A172 (cell line): ENCODE results near the gene PDE10A. TPM values are rescaled to one million over a fixed set of nuclear protein-coding genes. Genes with fewer than 3 reads are reported as not detected.
"Not testable (repeated sequence)": the region's sequence is repeated elsewhere in the genome, so short reads cannot be mapped to it uniquely, and the experiment has no call there.

Source experiments
- DNase-seq: peaks from one replicate; pipeline ENCODE4 v3.0.0-alpha.2; 2015; ENCODE audit warnings: low spot score
- total RNA-seq: library from RNA; depleted of rRNA; stranded (reverse); fragments of >200 nt; shearing (Covaris generic); gene quantifications from 2 replicates; pipeline ENCODE4 v1.2.3, GENCODE V29; 2014

The PDE10A gene
- total RNA-seq, 1 experiment from 2014 or later, result 13.9 TPM

GRCh38 chr6:165624871-165625639 lies 38.0 kb downstream of the PDE10A start:
- no peak for DNase-seq

DNA sequence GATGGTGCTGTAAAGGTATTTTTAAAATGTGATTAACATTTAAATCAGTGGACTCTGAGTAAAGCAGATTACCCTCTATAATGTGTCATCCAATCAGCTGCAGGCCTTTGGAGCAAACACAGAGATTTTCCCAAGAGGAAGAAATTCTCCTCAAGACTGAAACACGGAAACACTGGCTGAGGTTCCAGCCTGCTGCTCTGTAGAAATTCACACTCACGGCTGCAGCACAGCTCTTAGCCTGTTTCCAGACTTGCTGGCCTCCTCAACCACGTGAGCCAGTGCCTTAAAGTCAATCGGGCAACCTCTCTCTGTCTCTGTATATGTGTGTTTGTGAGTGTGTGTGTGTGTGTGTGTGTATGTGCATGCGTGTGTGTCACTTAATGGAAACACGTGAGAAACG lies 41.1 kb downstream of the PDE10A start:
- DNase-seq, result no peak

DNA sequence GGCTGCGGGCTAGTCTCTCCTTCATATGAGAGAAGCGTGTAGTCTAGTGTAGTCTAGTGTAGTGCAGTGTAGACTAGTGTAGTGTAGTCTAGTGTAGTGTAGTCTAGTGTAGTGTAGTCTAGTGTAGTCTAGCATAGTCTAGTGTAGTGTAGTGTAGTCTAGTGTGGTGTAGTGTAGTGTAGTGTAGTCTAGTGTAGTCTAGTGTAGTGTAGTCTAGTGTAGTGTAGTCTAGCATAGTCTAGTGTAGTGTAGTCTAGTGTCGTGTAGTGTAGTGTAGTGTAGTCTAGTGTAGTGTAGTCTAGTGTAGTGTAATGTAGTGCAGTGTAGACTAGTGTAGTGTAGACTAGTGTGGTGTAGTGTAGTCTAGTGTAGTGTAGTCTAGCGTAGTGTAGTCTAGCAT lies 44.1 kb downstream of the PDE10A start:
- not testable (repeated sequence) for DNase-seq

GRCh38 chr6:165618241-165618640 lies 44.8 kb downstream of the PDE10A start:
- DNase-seq, result peak; percentile 80

DNA sequence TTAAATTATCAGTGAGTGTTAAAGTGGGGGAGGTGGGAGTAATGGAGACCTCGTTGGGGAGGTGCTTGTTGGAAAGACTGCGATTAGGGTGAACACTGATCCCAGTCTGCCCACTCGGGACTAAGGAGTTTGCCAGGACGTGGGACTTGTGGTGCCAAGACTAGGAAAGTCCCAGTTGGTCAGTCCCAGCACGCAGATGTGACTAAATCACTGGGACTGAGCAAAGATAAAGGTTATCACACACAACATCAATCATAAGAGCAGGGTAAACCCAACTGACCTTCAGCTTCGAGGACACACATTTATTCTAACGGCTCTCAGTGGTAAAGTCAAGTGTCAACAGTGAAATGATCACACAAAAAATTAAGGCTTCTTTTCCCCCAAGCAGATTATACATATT lies 45.5 kb downstream of the PDE10A start:
- peak; percentile 56 for DNase-seq

- DNase-seq, result peak; percentile 41
Measured at GRCh38 chr6:165616116-165616515, 46.9 kb downstream of the PDE10A start.

DNA sequence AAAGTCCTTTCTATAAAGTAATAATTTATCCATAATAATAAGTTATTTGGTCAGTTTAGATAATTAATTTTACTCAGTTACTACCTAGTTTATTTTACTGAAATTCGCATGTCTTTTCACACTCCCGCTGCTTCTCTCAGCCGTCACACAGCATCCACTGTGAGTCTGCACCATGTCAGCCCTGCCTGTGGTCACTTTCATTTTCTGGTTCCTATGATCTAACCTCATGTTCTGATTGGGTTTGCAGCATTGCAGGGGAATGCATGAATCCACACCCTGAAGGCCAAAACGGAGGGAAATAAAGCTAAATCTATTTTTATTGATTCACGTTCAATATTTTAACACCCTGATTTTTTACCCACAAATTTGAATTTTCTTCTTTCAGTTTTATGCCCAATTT lies 47.4 kb downstream of the PDE10A start:
- DNase-seq, result peak; percentile 79

DNA sequence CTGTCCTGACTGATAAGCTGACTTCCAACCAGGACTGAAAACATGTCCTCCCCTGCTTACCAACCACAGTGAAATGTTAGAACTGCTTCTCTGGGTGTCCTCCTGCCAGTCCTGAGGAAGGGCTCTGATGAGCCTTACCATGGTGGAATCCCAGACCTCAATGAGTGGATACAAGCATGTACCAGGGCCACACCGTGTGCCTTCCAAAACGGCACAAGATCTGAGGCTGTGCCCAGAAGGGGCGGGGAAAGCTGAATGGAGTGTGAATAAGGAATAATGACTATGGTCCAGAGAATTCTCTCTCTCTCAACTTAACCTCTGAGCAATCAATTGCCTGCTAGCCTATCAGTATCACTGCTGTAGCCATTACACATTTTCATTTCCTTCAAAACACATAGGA lies 51.7 kb downstream of the PDE10A start:
- DNase-seq, result no peak

- not testable (repeated sequence) for DNase-seq
Measured at GRCh38 chr6:165608577-165608976, 54.5 kb downstream of the PDE10A start.

- no peak for DNase-seq
Measured at GRCh38 chr6:165606740-165607008, 56.4 kb downstream of the PDE10A start.

DNA sequence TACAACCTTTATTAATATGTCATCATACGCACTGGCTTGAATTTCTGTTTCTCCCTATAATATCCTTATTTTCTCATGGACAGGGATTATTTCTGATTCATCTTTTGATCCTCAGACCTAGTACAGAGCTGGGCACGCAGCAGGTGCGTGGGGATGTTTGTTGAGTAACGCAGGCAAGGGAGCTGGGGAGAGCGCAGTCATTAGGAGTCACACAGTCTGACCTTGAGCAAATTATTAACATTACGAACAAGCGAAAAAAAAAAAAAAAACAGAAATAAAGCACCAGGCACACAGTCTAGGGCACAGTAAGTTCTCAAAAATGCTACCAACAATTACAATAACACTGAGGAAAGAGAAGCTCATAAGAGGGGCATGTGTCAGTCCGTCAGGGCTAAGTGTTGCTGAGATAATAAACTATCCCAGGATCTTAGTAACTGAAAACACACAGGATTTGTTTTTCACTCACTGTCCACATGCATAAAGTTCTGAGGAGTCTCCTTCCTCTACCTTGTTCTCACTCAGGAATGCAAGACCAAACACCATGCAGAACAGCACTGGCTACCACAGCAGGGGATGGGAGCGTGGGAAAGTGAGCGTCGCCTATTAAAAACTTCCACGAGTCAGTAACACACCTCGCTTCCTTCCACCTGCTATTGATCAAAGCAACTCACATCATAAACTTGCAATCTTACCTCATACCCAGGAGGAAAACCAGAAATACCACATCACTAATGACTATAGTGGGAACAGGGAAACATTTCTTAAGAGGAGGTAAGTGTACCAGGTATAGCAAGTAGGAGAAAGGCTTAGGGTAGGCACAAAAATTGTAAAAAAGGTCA lies 56.9 kb downstream of the PDE10A start:
- DNase-seq, result no peak

- DNase-seq, result no peak
Measured at GRCh38 chr6:165605182-165605875, 57.7 kb downstream of the PDE10A start.

GRCh38 chr6:165602291-165602690 lies 60.8 kb downstream of the PDE10A start:
- DNase-seq, result no peak

GRCh38 chr6:165600606-165601005 lies 62.4 kb downstream of the PDE10A start:
- no peak for DNase-seq

DNA sequence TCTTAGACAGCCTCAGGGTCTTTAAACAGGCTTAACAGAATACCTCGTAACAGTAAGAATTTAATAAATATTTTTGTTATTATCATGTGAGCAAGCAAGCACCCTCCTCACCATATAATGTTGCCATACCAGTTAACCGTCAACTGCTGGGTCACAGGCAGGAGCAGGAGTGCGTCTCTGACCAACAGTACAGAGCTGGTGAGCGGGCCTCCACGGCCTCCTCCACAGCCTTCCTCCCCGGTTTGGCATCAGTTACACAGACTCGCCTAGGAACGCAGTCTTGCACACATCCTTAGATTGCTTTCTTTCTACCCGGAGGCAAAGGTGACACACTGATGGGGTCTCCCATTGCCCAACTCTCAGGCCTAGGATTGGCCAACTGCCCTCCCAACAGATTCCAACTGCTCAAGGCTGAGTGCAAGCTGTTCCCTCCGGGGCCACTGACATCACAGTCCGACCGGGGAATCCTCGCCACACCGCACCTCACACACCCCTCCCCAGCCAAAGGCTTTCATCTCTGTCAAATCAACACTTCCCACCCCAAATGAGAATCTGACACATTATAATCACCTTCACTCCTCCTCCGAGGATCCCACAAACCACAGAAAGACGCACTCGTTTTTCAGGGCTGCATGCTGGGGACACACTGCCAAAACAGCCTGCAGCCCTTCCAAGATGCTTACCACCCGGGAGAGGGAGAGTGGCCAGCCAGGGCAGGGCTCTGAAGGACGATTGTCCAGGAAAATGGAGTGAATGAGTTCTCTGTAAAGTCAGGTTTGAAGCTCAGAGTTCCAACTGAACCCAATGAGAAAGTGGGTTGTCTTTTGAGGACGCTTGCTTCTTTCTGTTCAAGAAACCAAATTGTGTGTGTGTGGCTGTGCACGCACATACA lies 63.2 kb downstream of the PDE10A start:
- DNase-seq, result no peak

GRCh38 chr6:165599121-165599520 lies 63.9 kb downstream of the PDE10A start:
- no peak for DNase-seq

- no peak for DNase-seq
Measured at GRCh38 chr6:165597821-165598220, 65.2 kb downstream of the PDE10A start.

DNA sequence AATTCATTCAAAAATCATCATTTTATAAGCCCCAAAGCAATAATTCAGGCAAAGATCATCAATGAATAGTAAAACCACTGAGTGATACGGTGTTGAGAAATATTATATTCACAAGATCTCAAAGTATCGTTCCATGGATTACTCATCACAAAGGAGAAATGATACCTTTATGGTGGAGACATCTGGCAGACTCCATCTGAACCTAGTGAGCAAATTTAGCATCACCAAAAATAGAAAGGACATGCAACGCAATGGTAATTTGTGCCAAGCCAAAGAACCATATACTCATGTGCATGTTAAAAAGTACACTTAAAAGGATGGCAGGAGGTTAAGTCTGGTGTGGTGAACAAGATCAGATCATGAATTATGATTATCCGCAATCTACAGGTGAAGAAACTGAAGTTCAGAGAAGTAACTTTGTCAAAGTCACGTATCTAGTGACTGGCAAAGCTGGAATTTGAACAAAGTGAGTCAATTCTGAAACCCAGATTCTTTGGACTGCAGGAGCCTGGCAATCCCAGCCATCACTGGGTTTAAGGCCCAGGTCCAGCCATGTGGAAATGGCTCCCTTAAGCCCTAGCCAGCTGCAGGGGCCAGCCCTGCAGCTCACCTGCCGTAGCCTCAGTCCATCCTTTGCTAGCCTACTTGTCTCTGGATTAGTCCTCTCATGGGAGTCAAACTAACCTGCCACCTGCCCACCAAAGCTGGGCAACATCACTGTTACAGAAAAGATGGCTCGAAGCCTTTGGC lies 68.3 kb downstream of the PDE10A start:
- no peak for DNase-seq

GRCh38 chr6:165592947-165593346 lies 70.1 kb downstream of the PDE10A start:
- DNase-seq, result not testable (repeated sequence)

- DNase-seq, result no peak
Measured at GRCh38 chr6:165588515-165588914, 74.5 kb downstream of the PDE10A start.

- DNase-seq, result no peak
Measured at GRCh38 chr6:165587206-165587605, 75.8 kb downstream of the PDE10A start.
